ENCODE results near the gene TM2D3.

GRCh38 chr15:101602801-101603200 is 49.4 kb downstream of the TM2D3 start:
- no peak for TF ChIP-seq CTCF (IDR thresholded peaks at IDR 0.05; ENCODE audit: low read depth, low read length)
- no peak for TF ChIP-seq EZH2phosphoT487 (IDR thresholded peaks at IDR 0.05; ENCODE audit: low read depth)
